Caco-2 (cell line): ENCODE measurements around the gene GPR173. TPM values are rescaled to one million over a fixed set of nuclear protein-coding genes. Genes with fewer than 3 reads are reported as not detected.

Experiments
- BruUV-seq: library from RNA; stranded (reverse); fragments of 400-500 nt; replicated peaks from 2 replicates; lab custom pipeline; 2021; lab: Mats Ljungman, UMichigan
- CTCF ChIA-PET: fragments of 300-600 bp; sonication (Branson Sonifier 250); formaldehyde crosslinking; loops from one replicate; lab custom pipeline; 2022; ENCODE audit warnings: antibody characterized with exemption; lab: Charles Lee
- POLR2A ChIA-PET: fragments of 300-600 bp; sonication (Branson Sonifier 250); formaldehyde crosslinking; loops from one replicate; lab custom pipeline; 2022; ENCODE audit warnings: antibody characterized with exemption; lab: Charles Lee
- DNase-seq, 2 experiments: peaks; one replicate each; pipeline versions ENCODE4 v3.0.0 to v3.0.0-alpha.2; 2020 to 2022
- H3K27me3 ChIP-seq: replicated peaks from 2 replicates; pipeline ENCODE4 v1.6.0; 2011; ENCODE audit warnings: low read length; ENCODE audit not compliant: control insufficient read depth, insufficient read depth
- H3K36me3 ChIP-seq: 2 replicates; pipeline ENCODE4 v1.5.1; 2011; ENCODE audit warnings: low read length; ENCODE audit not compliant: control insufficient read depth, insufficient read depth
- H3K4me1 ChIP-seq: fragments of 250-450 bp; sonication (Bioruptor Pico); 2 replicates; pipeline ENCODE4 v1.5.1; 2020; ENCODE audit warnings: mild to moderate bottlenecking
- H3K4me3 ChIP-seq: 2 replicates; pipeline ENCODE4 v1.5.1; 2011; ENCODE audit warnings: low read depth, mild to moderate bottlenecking, control low read depth, low read length
- H3K9me3 ChIP-seq: fragments of 250-450 bp; sonication (Bioruptor Pico); 2 replicates; pipeline ENCODE4 v1.5.1; 2020; ENCODE audit warnings: mild to moderate bottlenecking, moderate library complexity
- H3K27ac Mint-ChIP-seq: one replicate; pipeline ENCODE4 v1.8.0; 2022; ENCODE audit warnings: mixed read lengths; ENCODE audit not compliant: unreplicated experiment
- H3K27me3 Mint-ChIP-seq: one replicate; pipeline ENCODE4 v1.8.0; 2022; ENCODE audit warnings: mixed read lengths; ENCODE audit not compliant: insufficient read depth, unreplicated experiment
- H3K36me3 Mint-ChIP-seq: one replicate; pipeline ENCODE4 v1.8.0; 2022; ENCODE audit warnings: mild to moderate bottlenecking, mixed read lengths; ENCODE audit not compliant: insufficient read depth, unreplicated experiment
- H3K4me1 Mint-ChIP-seq: one replicate; pipeline ENCODE4 v1.8.0; 2022; ENCODE audit warnings: low read depth, mixed read lengths; ENCODE audit not compliant: unreplicated experiment
- H3K4me3 Mint-ChIP-seq: one replicate; pipeline ENCODE4 v1.8.0; 2022; ENCODE audit warnings: mild to moderate bottlenecking, moderate library complexity, mixed read lengths; ENCODE audit not compliant: unreplicated experiment
- H3K9me3 Mint-ChIP-seq: one replicate; pipeline ENCODE4 v1.8.0; 2022; ENCODE audit warnings: mixed read lengths; ENCODE audit not compliant: unreplicated experiment
- intact Hi-C: fragments of 100-400 bp; cut with micrococcal nuclease; formaldehyde crosslinking; loops from one replicate; pipeline ENCODE4 v1.10.0; 2022; ENCODE audit not compliant: unreplicated experiment
- total RNA-seq: library from RNA; stranded (reverse); gene quantifications from 2 replicates; pipeline ENCODE4 v1.2.3, GENCODE V29; 2022
- TF ChIP-seq, protein P1 (sequence below), 2 experiments: fragments of 200-600 bp in 1 of 2; IDR thresholded peaks; 1 replicate in 1 of 2; 2 replicates in 1 of 2; pipeline versions ENCODE4 v1.5.1 to v1.8.0; 2011 to 2022; ENCODE audit warnings: antibody characterized with exemption in 1 of 2, control low read depth in 1 of 2, inconsistent platforms in 1 of 2, low read depth in 1 of 2, low read length in 1 of 2, mild to moderate bottlenecking in 1 of 2, moderate library complexity in 1 of 2; ENCODE audit not compliant: insufficient read depth in 1 of 2, severe bottlenecking in 1 of 2, unreplicated experiment in 1 of 2

The GPR173 gene
- total RNA-seq, 1 experiment from 2014 or later, result 0.18 TPM

DNA sequence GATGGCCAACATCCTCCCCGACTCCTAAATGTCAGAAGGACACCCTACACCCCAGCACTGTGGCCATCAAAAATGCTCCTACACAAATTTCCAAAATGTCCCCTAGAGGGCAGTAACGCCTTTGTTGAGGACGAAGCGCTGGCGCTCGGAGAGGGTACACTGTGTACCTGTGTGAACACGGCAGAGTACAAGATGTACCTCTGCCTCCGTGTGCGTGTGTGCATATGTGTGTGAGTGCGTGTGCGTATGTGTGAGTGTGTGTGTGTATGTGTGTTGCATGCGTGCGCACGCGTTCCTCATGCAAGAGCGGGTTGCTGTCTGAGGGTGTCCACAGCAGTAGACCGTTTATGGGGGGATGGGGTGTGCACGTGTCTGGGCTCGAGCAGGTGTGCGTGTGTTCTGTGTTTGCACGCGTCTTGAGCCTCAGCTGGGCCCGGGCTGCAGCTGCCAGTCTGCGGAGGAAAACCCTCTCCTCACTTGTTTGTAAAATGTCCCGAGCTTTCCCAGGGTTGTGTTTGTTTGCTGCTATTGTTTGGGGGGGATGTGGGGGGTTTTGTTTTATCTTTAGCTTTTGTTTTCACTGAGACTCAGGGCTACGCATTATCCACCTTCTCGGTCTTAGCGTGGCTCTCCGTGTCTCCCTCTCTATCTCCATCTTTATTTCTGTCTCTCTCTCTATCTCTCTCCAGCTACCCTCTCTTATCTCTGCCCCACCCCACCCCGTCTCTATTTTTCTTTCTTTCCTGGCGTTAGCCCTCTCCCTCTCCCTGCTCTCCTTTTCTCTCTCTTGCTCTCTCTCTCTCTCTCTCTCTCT lies 23.2 kb downstream of the GPR173 start:
- Mint-ChIP-seq H3K4me1 (peaks cover 8% of the 10 kb centered on the region), H3K9me3 (no peaks in the 10 kb centered on the region), H3K4me3 (peak overlapping the region; percentile 82), H3K27me3 (no peaks in the 10 kb centered on the region), H3K36me3 (no peaks in the 10 kb centered on the region), H3K27ac (peak overlapping the region; percentile 68)
- no peaks in the 10 kb centered on the region for H3K4me1 ChIP-seq
- TF ChIP-seq, protein P1, sequence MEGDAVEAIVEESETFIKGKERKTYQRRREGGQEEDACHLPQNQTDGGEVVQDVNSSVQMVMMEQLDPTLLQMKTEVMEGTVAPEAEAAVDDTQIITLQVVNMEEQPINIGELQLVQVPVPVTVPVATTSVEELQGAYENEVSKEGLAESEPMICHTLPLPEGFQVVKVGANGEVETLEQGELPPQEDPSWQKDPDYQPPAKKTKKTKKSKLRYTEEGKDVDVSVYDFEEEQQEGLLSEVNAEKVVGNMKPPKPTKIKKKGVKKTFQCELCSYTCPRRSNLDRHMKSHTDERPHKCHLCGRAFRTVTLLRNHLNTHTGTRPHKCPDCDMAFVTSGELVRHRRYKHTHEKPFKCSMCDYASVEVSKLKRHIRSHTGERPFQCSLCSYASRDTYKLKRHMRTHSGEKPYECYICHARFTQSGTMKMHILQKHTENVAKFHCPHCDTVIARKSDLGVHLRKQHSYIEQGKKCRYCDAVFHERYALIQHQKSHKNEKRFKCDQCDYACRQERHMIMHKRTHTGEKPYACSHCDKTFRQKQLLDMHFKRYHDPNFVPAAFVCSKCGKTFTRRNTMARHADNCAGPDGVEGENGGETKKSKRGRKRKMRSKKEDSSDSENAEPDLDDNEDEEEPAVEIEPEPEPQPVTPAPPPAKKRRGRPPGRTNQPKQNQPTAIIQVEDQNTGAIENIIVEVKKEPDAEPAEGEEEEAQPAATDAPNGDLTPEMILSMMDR (IDR thresholded peaks at IDR 0.05; ENCODE audit: insufficient read depth in 1 of 2, low read depth in 1 of 2, low read length in 1 of 2, severe bottlenecking in 1 of 2, unreplicated experiment in 1 of 2), result peak; percentile 48 to 50
- no peaks in the 10 kb centered on the region for H3K9me3 ChIP-seq
- ChIA-PET POLR2A (interaction anchor here (0.9 kb wide), 1 partner anchor 10 kb away, joined by 3 read pairs; no protein-coding TSS in a partner anchor), CTCF (no interaction called here)
- H3K27me3 ChIP-seq, result no peaks in the 10 kb centered on the region
- DNase-seq, result peak; percentile 60 to 75
- BruUV-seq, result no TSS peak
- no peaks in the 10 kb centered on the region for H3K36me3 ChIP-seq
- H3K4me3 ChIP-seq, result peak overlapping the region; percentile 54
- intact Hi-C loops, result loop anchor here (1.0 kb wide), 2 partner anchors 17 to 21 kb away; no protein-coding TSS in a partner anchor

DNA sequence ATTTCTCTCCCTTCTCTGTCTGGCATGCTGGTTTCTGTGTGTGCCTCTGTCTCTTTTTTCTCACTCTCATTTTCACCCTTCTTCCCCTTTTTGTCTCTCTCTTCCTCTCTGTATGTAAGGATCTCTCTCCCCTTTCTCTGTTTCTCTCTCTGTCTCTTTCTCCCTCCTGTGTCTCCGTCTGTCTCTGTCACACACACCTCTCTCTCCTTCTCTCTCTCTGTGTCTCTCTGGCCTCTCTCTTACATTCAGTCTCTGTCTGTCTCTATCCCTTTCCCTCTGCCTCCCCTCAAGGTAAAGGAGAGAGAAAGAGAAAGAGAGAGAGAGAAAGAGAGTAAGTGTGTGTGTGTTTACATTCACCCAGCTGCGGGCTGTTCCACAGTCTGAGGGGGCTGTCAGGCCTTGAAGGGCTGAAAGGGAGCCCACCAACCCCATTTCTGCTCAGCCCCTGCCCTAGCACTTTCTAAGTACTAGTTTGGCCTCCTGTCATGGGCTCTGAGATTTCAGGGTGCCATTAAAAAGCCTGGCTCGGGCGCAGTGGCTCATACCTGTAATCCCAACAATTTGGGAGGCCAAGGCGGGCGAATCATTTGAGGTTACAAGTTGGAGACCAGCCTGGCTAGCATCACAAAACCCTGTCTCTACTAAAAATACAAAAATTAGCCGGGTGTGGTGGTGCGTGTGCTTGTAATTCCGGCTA lies 24.0 kb downstream of the GPR173 start:
- Histone ChIP-seq H3K4me3 (no peak overlapping the region; the same call in 1 of the 2 replicates), H3K9me3 (no peaks in the 10 kb centered on the region), H3K36me3 (no peaks in the 10 kb centered on the region), H3K4me1 (no peaks in the 10 kb centered on the region), H3K27me3 (no peaks in the 10 kb centered on the region)
- intact Hi-C loops, result no loop called here
- H3K4me3 Mint-ChIP-seq, result peak overlapping the region; percentile 82
- CTCF ChIA-PET, result no interaction called here
- no peak overlapping the region for H3K27ac Mint-ChIP-seq
- POLR2A ChIA-PET, result interaction anchor here (0.6 to 1.2 kb wide), 3 partner anchors 9 to 611 kb away, joined by 3 to 10 read pairs (median 7); partner anchors contain the start of gene TSPYL2
- H3K27me3 Mint-ChIP-seq, result no peaks in the 10 kb centered on the region
- H3K4me1 Mint-ChIP-seq, result peaks cover 8% of the 10 kb centered on the region
- no peaks in the 10 kb centered on the region for H3K9me3 Mint-ChIP-seq
- TF ChIP-seq, protein P1 (IDR thresholded peaks at IDR 0.05; ENCODE audit: insufficient read depth in 1 of 2, low read depth in 1 of 2, low read length in 1 of 2, severe bottlenecking in 1 of 2, unreplicated experiment in 1 of 2), result no peak
- BruUV-seq, result no TSS peak
- H3K36me3 Mint-ChIP-seq, result no peaks in the 10 kb centered on the region
- DNase-seq, result no peak

DNA sequence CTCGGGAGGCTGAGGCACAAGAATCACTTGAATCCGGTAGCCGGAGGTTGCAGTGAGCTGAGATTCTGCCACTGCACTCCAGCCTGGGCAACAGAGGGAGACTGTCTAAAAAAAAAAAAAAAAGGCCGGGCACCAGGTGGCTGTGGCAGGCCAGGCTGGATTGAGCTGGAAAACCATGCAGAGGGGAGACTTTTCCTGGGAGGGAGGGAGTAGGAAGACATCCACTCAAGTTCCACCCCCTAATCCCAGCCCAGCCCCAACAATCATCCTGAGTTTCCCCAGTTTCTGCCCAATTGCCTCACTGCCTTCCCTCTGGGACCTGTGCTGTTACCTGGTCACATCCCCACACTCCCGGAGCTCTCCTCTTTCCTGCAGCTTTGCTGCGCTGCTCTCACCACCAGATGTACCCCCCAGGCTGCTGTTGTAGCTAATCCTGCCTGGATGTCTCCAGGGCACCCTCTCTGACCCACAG lies 24.6 kb downstream of the GPR173 start:
- Histone ChIP-seq H3K36me3 (no peaks in the 10 kb centered on the region), H3K4me3 (no peak overlapping the region), H3K4me1 (no peaks in the 10 kb centered on the region), H3K9me3 (no peaks in the 10 kb centered on the region), H3K27me3 (no peaks in the 10 kb centered on the region)
- BruUV-seq, result no TSS peak
- Mint-ChIP-seq H3K36me3 (no peaks in the 10 kb centered on the region), H3K4me3 (peak overlapping the region; percentile 57), H3K27me3 (no peaks in the 10 kb centered on the region), H3K4me1 (peaks cover 8% of the 10 kb centered on the region), H3K9me3 (no peaks in the 10 kb centered on the region), H3K27ac (peak overlapping the region; percentile 70)
- POLR2A ChIA-PET, result interaction anchor here (0.6 to 1.2 kb wide), 2 partner anchors 9 to 611 kb away, joined by 7 to 10 read pairs; partner anchors contain the start of gene TSPYL2
- CTCF ChIA-PET, result interaction anchor here (1.1 kb wide), 1 partner anchor 118 kb away, joined by 3 read pairs; no protein-coding TSS in a partner anchor
- TF ChIP-seq, protein P1 (IDR thresholded peaks at IDR 0.05; ENCODE audit: insufficient read depth in 1 of 2, low read depth in 1 of 2, low read length in 1 of 2, severe bottlenecking in 1 of 2, unreplicated experiment in 1 of 2), result no peak
- DNase-seq, result no peak
- intact Hi-C loops, result no loop called here
